ENCODE results near the gene CD46.

GRCh38 chr1:207703712-207704111 lies 48.1 kb upstream of the CD46 start:
- no peak for TF ChIP-seq EP300 (conservative IDR thresholded peaks at IDR 0.05; ENCODE audit: poor library complexity, severe bottlenecking)
- no peak for TF ChIP-seq EZH2 (IDR thresholded peaks at IDR 0.05; ENCODE audit: borderline replicate concordance, insufficient read depth, low read length, poor library complexity, severe bottlenecking)
- TF ChIP-seq REST (IDR thresholded peaks at IDR 0.05; ENCODE audit: borderline replicate concordance), result no peak
- no peak for TF ChIP-seq CTCF (IDR thresholded peaks at IDR 0.05; ENCODE audit: poor library complexity, severe bottlenecking)
- TF ChIP-seq POLR2AphosphoS5 (IDR thresholded peaks at IDR 0.05), result no peak
- no peak for TF ChIP-seq MXI1 (conservative IDR thresholded peaks at IDR 0.05; ENCODE audit: poor library complexity, severe bottlenecking)
- no peak for TF ChIP-seq RAD21 (conservative IDR thresholded peaks at IDR 0.05)
- TF ChIP-seq TAF1 (IDR thresholded peaks at IDR 0.05; ENCODE audit: low read depth), result no peak

Measured in neural cell (in vitro differentiated cells).